C4-2B (cell line): ENCODE data around the gene UVSSA.

ENCODE experiments used
- CTCF ChIP-seq: fragments of 450-650 bp; conservative IDR thresholded peaks from 2 replicates; pipeline ENCODE4 v1.5.1; 2017; ENCODE audit warnings: mild to moderate bottlenecking
- ZFX ChIP-seq: fragments of 450-650 bp; IDR thresholded peaks from 2 replicates; pipeline ENCODE4 v1.6.1; 2017

GRCh38 chr4:1365271-1366178 lies 18.5 kb downstream of the UVSSA start:
- TF ChIP-seq CTCF = no peak; the same call in 1 of the 2 replicates
- TF ChIP-seq ZFX = no peak
